Measurements from ENCODE around the gene HEATR9.

HEATR9 gene

GRCh38 chr17:35807371-35808144 lies 61.1 kb downstream of the HEATR9 start:
- no peak for DNase-seq
